GM23248 (cell line): ENCODE measurements around the gene ENDOV.

Source experiments
- EZH2 ChIP-seq: fragments of 200-600 bp; sonication (generic); IDR thresholded peaks from 2 replicates; pipeline ENCODE4 v1.6.1; 2018; ENCODE audit warnings: antibody characterized with exemption, mild to moderate bottlenecking; ENCODE audit not compliant: insufficient read depth, poor library complexity, severe bottlenecking
- EZH2phosphoT487 ChIP-seq: fragments of 200-600 bp; sonication (generic); IDR thresholded peaks from 2 replicates; pipeline ENCODE4 v1.6.1; 2018; ENCODE audit warnings: antibody characterized with exemption, moderate library complexity, mild to moderate bottlenecking, low read depth; ENCODE audit not compliant: insufficient read depth

- no peak for TF ChIP-seq EZH2
- TF ChIP-seq EZH2phosphoT487, result no peak
These were observed 1.4 kb downstream of the ENDOV start for GRCh38 chr17:80416260-80416939.
